ENCODE measurements around the gene SEMA4D.
A peak's percentile ranks its signal among the peaks of the same experiment; 100 is the strongest.
"Not testable (repeated sequence)": the region's sequence is repeated elsewhere in the genome, so short reads cannot be mapped to it uniquely, and the experiment has no call there.

Gene SEMA4D

GRCh38 chr9:89473762-89474469, 24.0 kb downstream of the SEMA4D start:
- Histone ChIP-seq H3K27me3 (no peaks in the 10 kb centered on the region), H3K36me3 (peaks cover 67% of the 10 kb centered on the region), H3K27ac (peak overlapping the region; percentile 53), H3K4me3 (ENCODE audit: low read depth in 1 of 2, low read length in 1 of 2) (no peak overlapping the region), H3K4me1 (ENCODE audit: control insufficient read depth in 1 of 2, insufficient read depth in 1 of 2, low read depth in 1 of 2, low read length in 1 of 2) (peaks cover 63 to 88% of the 10 kb centered on the region in 2 experiments), H3K9me3 (no peaks in the 10 kb centered on the region)
- TF ChIP-seq CTCF (IDR thresholded peaks at IDR 0.05): no peak

- H3K27me3 ChIP-seq; H3K4me3 ChIP-seq (ENCODE audit: low read depth in 1 of 2, low read length in 1 of 2); H3K9me3 ChIP-seq: not testable (repeated sequence)
- H3K4me1 ChIP-seq (ENCODE audit: control insufficient read depth in 1 of 2, insufficient read depth in 1 of 2, low read depth in 1 of 2, low read length in 1 of 2): peaks cover 62 to 87% of the 10 kb centered on the region in 2 experiments
- peak overlapping the region; percentile 53 for H3K27ac ChIP-seq
- peaks cover 53% of the 10 kb centered on the region for H3K36me3 ChIP-seq
Measured at GRCh38 chr9:89471796-89472320, 26.1 kb downstream of the SEMA4D start.

- H3K27ac ChIP-seq: no peak overlapping the region
- no peak overlapping the region for H3K4me3 ChIP-seq (ENCODE audit: low read depth in 1 of 2, low read length in 1 of 2)
- peaks cover 54% of the 10 kb centered on the region for H3K36me3 ChIP-seq
- TF ChIP-seq CTCF (IDR thresholded peaks at IDR 0.05): no peak
- peaks cover 62 to 87% of the 10 kb centered on the region in 2 experiments for H3K4me1 ChIP-seq (ENCODE audit: control insufficient read depth in 1 of 2, insufficient read depth in 1 of 2, low read depth in 1 of 2, low read length in 1 of 2)
- no peaks in the 10 kb centered on the region for H3K9me3 ChIP-seq
- no peaks in the 10 kb centered on the region for H3K27me3 ChIP-seq
Measured at GRCh38 chr9:89471390-89471789, 26.5 kb downstream of the SEMA4D start.

GRCh38 chr9:89470224-89470839, 27.6 kb downstream of the SEMA4D start:
- H3K36me3 ChIP-seq: peaks cover 52% of the 10 kb centered on the region
- H3K27ac ChIP-seq: peak overlapping the region; percentile 22
- no peaks in the 10 kb centered on the region for H3K9me3 ChIP-seq
- H3K27me3 ChIP-seq: no peaks in the 10 kb centered on the region
- H3K4me1 ChIP-seq (ENCODE audit: control insufficient read depth in 1 of 2, insufficient read depth in 1 of 2, low read depth in 1 of 2, low read length in 1 of 2): peaks cover 62 to 87% of the 10 kb centered on the region in 2 experiments
- H3K4me3 ChIP-seq (ENCODE audit: low read depth in 1 of 2, low read length in 1 of 2): no peak overlapping the region
- TF ChIP-seq CTCF (IDR thresholded peaks at IDR 0.05): no peak

GRCh38 chr9:89469003-89469402, 28.9 kb downstream of the SEMA4D start:
- Histone ChIP-seq H3K9me3 (no peaks in the 10 kb centered on the region), H3K4me3 (ENCODE audit: low read depth in 1 of 2, low read length in 1 of 2) (peak overlapping the region in 1 of 2 experiments; percentile 33), H3K4me1 (ENCODE audit: control insufficient read depth in 1 of 2, insufficient read depth in 1 of 2, low read depth in 1 of 2, low read length in 1 of 2) (peaks cover 72 to 93% of the 10 kb centered on the region in 2 experiments), H3K27ac (peak overlapping the region; percentile 73), H3K36me3 (peaks cover 39% of the 10 kb centered on the region), H3K27me3 (no peaks in the 10 kb centered on the region)
- TF ChIP-seq CTCF (IDR thresholded peaks at IDR 0.05): no peak

All from neutrophil (primary cell).